Nephron (organoid): ENCODE measurements around the gene FEN1.

Experiments
- H3K27ac Mint-ChIP-seq, 3 experiments: 2 replicates each; pipeline ENCODE4 v1.8.0; 2020; ENCODE audit warnings: mixed read lengths in 3 of 3, mild to moderate bottlenecking in 2 of 3, moderate library complexity in 1 of 3
- H3K27me3 Mint-ChIP-seq: 2 replicates; pipeline ENCODE4 v1.8.0; 2021; ENCODE audit warnings: low read depth, mild to moderate bottlenecking, moderate library complexity, mixed read lengths
- H3K36me3 Mint-ChIP-seq: 2 replicates; pipeline ENCODE4 v1.8.0; 2020; ENCODE audit warnings: low read depth, mixed read lengths
- H3K4me1 Mint-ChIP-seq: 2 replicates; pipeline ENCODE4 v1.8.0; 2020; ENCODE audit warnings: mixed read lengths
- H3K4me3 Mint-ChIP-seq, 3 experiments: 2 replicates each; pipeline ENCODE4 v1.8.0; 2020; ENCODE audit warnings: mild to moderate bottlenecking in 3 of 3, mixed read lengths in 3 of 3, moderate library complexity in 2 of 3
- H3K9me3 Mint-ChIP-seq: 2 replicates; pipeline ENCODE4 v1.8.0; 2020; ENCODE audit warnings: mixed read lengths
- TF ChIP-seq, protein P1 (sequence below), 3 experiments: fragments of 200-600 bp; sonication (generic); IDR thresholded peaks; one replicate each; pipeline ENCODE4 v1.5.0; 2021; ENCODE audit warnings: antibody characterized with exemption in 3 of 3; ENCODE audit not compliant: unreplicated experiment in 3 of 3

FEN1 gene

DNA sequence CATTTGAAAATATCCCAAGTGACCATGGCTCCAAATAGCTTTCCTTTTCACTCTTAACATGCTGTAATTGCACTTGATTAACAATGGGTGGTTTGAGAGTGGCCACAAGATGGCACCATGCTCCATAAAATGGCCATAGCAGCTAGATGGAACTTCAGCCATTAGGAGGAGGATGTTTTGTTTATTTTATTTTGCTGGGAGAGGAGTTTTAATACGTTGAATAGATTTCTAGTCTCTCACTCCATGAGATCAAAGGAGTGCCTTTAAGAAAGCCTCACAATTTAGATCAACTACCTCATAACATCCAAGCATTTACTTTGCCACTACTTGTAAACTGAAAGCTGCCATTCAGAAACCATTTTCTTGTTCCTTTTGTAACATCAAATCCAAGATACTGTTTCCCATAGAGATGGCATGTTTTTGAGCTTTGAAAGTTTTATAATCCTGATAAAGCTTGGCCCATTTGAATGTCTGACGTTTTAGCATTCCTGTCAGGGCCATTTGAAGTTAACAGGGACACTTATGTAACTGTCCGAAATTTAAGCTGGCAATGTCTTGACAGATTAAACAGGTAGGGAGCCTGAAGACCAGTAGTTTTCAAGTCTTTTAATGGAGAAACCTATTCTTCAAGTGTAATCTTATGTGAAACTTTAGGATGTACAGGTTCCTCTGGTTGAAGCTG lies 4.7 kb downstream of the FEN1 start:
- Mint-ChIP-seq H3K4me1 (peaks cover 13% of the 10 kb centered on the region), H3K27ac (peak overlapping the region; percentile 45 to 73 (median 65)), H3K27me3 (no peaks in the 10 kb centered on the region), H3K36me3 (peaks cover 21% of the 10 kb centered on the region), H3K4me3 (peak overlapping the region; percentile 0 to 41 (median 7)), H3K9me3 (no peaks in the 10 kb centered on the region)
- TF ChIP-seq, protein P1, sequence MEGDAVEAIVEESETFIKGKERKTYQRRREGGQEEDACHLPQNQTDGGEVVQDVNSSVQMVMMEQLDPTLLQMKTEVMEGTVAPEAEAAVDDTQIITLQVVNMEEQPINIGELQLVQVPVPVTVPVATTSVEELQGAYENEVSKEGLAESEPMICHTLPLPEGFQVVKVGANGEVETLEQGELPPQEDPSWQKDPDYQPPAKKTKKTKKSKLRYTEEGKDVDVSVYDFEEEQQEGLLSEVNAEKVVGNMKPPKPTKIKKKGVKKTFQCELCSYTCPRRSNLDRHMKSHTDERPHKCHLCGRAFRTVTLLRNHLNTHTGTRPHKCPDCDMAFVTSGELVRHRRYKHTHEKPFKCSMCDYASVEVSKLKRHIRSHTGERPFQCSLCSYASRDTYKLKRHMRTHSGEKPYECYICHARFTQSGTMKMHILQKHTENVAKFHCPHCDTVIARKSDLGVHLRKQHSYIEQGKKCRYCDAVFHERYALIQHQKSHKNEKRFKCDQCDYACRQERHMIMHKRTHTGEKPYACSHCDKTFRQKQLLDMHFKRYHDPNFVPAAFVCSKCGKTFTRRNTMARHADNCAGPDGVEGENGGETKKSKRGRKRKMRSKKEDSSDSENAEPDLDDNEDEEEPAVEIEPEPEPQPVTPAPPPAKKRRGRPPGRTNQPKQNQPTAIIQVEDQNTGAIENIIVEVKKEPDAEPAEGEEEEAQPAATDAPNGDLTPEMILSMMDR (IDR thresholded peaks at IDR 0.05; ENCODE audit: unreplicated experiment in 3 of 3), result peak; percentile 73 to 96 (median 82)

DNA sequence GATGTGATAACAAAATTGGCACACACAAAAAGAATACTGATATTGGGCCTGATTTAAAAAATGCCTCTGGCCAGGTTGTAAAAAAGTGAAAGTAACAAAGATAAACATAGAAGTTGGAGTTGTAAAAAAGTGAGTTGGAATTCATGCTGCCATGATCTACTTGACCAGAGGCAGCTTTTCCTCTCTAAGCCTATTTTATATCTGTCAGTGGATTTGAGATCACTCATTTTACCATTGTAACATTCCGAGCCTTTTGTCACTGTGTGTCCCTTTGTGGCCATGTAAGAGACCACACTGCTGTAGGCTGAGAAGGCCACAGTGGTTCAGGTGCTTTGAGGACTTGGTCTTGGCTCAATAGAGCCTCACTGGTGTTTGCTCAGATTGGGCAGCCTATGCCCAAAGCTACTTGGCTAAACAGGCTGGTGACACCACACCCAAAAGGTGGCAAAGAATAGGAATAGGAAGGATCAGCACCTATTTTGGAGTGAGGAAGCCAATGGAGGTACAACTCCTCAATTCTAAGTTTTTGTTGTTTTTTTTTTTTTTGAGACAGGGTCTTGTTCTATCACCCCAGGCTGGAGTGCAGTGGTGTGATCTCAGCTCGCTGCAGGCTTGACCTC lies 7.1 kb downstream of the FEN1 start:
- Mint-ChIP-seq H3K9me3 (no peaks in the 10 kb centered on the region), H3K27me3 (no peaks in the 10 kb centered on the region), H3K4me1 (peaks cover 12% of the 10 kb centered on the region), H3K36me3 (peaks cover 43% of the 10 kb centered on the region), H3K27ac (no peak overlapping the region), H3K4me3 (no peak overlapping the region)
- TF ChIP-seq, protein P1 (IDR thresholded peaks at IDR 0.05; ENCODE audit: unreplicated experiment in 3 of 3), result no peak

DNA sequence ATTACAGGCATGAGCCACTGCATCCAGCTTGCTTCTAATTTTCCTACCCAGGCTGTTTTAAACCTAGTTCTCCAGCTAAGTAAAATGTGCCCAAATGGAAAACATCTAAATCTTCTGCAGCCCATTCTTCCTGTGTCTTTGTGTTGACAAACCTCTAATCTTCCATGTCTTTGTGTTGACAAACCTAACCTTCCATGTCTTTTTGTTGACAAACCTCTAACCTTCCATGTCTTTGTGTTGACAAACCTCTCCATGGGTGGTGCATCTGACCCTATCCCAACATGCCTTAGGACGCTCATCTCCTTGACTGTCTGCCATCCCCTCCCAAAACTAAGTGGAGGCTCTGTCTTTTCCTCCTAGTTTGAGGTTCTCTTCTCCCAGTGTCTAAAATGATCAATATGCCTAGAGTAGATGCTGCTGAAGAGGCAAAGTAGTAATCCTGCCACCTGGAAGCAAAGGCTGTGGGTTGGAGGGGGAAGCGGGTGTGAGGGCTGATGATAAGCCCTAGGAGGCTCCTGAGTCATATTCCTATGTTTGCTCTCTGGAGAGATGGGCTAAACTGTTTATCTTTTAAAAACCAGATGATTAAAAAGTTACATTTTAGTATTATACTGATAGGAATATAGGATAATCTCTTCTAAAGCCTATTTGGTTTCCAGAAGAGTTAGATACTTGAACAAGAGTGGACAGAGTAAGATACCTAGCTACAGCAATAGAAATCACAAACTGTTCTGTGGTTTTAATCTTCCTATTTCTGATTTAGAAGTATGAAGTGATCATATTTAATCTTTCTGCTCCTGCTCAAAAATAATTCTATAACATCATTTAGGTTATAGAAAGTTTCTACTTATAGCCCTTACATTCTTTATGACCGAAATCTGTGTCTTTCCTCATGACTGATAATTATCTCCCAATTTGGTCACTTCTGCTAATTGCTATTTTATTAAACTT lies 7.9 kb downstream of the FEN1 start:
- peaks cover 12% of the 10 kb centered on the region for H3K4me1 Mint-ChIP-seq
- peaks cover 51% of the 10 kb centered on the region for H3K36me3 Mint-ChIP-seq
- no peaks in the 10 kb centered on the region for H3K9me3 Mint-ChIP-seq
- H3K27ac Mint-ChIP-seq, result no peak overlapping the region
- TF ChIP-seq, protein P1 (IDR thresholded peaks at IDR 0.05; ENCODE audit: unreplicated experiment in 3 of 3), result no peak
- H3K4me3 Mint-ChIP-seq, result no peak overlapping the region
- no peaks in the 10 kb centered on the region for H3K27me3 Mint-ChIP-seq

DNA sequence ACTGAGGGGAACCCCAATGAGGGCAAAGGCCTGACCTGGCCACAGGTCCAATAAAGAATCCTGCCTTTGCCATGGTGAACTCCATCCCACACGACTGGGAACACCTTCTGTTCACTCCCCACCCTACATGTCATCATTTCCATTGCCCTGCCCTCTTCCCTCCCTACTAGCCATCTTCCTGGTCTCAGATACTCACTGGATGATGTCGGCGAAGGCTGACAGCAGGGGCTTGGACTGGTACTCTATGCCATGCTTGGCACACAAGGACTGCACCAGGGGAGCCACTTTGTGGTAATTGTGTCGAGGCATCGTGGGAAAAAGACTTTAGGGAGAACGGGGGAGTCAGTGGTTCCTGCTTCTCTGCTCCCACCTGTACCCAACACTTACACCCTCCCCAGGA lies 9.9 kb downstream of the FEN1 start:
- H3K9me3 Mint-ChIP-seq, result no peaks in the 10 kb centered on the region
- H3K27ac Mint-ChIP-seq, result no peak overlapping the region
- no peaks in the 10 kb centered on the region for H3K27me3 Mint-ChIP-seq
- TF ChIP-seq, protein P1 (IDR thresholded peaks at IDR 0.05; ENCODE audit: unreplicated experiment in 3 of 3), result no peak
- H3K4me1 Mint-ChIP-seq, result peaks cover 6% of the 10 kb centered on the region
- no peak overlapping the region for H3K4me3 Mint-ChIP-seq
- peaks cover 61% of the 10 kb centered on the region for H3K36me3 Mint-ChIP-seq

DNA sequence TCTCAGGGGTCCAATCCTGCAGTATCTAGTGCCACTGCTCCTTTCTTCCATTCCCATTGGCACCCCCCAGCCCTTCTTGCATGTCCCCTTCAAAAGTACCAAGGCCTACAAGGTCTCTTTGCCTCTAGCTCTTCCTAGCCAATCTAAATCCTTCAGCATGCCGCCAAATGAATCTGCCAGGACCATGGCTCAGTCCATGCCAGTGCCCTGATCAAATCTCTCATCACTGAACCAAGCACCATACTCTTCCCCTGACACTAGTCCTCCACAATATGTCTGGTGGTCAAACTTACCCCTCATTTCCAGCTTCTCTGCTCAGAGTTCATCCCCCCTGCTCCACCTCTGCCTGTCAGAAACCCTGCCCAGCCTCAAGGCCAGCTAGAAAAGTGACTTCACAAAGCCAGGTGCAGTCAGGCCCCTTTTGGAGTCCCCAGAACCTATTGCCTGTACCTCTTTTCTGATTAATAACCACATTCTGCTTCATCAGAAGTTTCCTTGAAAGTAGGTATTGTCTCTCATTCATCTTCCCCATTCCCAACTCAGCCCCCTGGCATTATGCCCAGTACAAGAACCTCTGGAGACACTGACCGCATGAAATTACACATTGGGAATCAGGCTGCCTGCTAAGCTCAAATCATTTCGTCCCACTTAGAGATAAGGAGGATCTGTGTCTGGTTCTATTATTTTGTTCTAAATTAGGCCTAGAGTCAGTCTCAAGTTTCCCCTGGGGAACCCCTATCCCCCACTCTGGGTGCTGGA lies 11.4 kb downstream of the FEN1 start:
- Mint-ChIP-seq H3K4me3 (no peak overlapping the region), H3K27me3 (no peaks in the 10 kb centered on the region), H3K27ac (peak overlapping the region in 1 of 3 experiments; percentile 59), H3K4me1 (peaks cover 6% of the 10 kb centered on the region), H3K36me3 (peaks cover 71% of the 10 kb centered on the region), H3K9me3 (no peaks in the 10 kb centered on the region)
- TF ChIP-seq, protein P1 (IDR thresholded peaks at IDR 0.05; ENCODE audit: unreplicated experiment in 3 of 3), result no peak
